HepG2 (cell line): ENCODE measurements around the gene ZNF394. TPM values are rescaled to one million over a fixed set of nuclear protein-coding genes. Genes with fewer than 3 reads are reported as not detected.

Experiments used
- AGO2 ChIP-seq: fragments of 200-400 bp; formaldehyde crosslinking; optimal IDR thresholded peaks from 2 replicates; pipeline ENCODE3; 2017; ENCODE audit warnings: mild to moderate bottlenecking, low read depth, low read length, moderate library complexity
- CEBPG ChIP-seq: IDR thresholded peaks from 2 replicates; pipeline ENCODE4 v1.6.1; 2016
- DR1 ChIP-seq: sonication (generic); formaldehyde crosslinking; IDR thresholded peaks from 2 replicates; pipeline ENCODE4 v1.8.0; 2021; ENCODE audit warnings: mild to moderate bottlenecking, missing genetic modification reagents, inconsistent platforms
- EHMT2 ChIP-seq: fragments of 200-600 bp; sonication (generic); IDR thresholded peaks from 2 replicates; pipeline ENCODE4 v1.7.0; 2017; ENCODE audit warnings: antibody characterized with exemption, low read depth, low read length, borderline replicate concordance
- FOXK2 ChIP-seq: fragments of 450-650 bp; IDR thresholded peaks from 2 replicates; pipeline ENCODE4 v1.6.1; 2016
- NFE2 ChIP-seq: sonication (generic); formaldehyde crosslinking; IDR thresholded peaks from 2 replicates; pipeline ENCODE4 v1.4.0; 2020; ENCODE audit warnings: missing genetic modification reagents
- PHF5A ChIP-seq: IDR thresholded peaks from one replicate; pipeline ENCODE4 v1.6.1; 2018; ENCODE audit warnings: low read depth, missing genetic modification reagents; ENCODE audit not compliant: unreplicated experiment
- PITX1 ChIP-seq: sonication (generic); formaldehyde crosslinking; IDR thresholded peaks from 2 replicates; pipeline ENCODE4 v1.5.1; 2020; ENCODE audit warnings: mild to moderate bottlenecking, missing genetic modification reagents
- RFXANK ChIP-seq: IDR thresholded peaks from 2 replicates; pipeline ENCODE4 v1.6.1; 2016
- SPEN ChIP-seq: sonication (generic); formaldehyde crosslinking; IDR thresholded peaks from 2 replicates; pipeline ENCODE4 v1.5.1; 2020; ENCODE audit warnings: low read depth, mild to moderate bottlenecking, missing genetic modification reagents
- TCF12 ChIP-seq, 2 experiments: fragments of 450-650 bp in 1 of 2; sonication (generic) in 1 of 2; formaldehyde crosslinking in 1 of 2; IDR thresholded peaks; 2 replicates each; pipeline versions ENCODE4 v1.6.1 to v1.8.0; 2017 to 2022; ENCODE audit warnings: antibody characterized with exemption in 1 of 2, mild to moderate bottlenecking in 1 of 2, missing genetic modification reagents in 1 of 2, moderate library complexity in 1 of 2
- THYN1 ChIP-seq: sonication (generic); formaldehyde crosslinking; IDR thresholded peaks from 2 replicates; pipeline ENCODE4 v1.8.1; 2023; ENCODE audit warnings: low read depth, mild to moderate bottlenecking, moderate library complexity, missing genetic modification reagents, borderline replicate concordance
- ZNF17 ChIP-seq: sonication (generic); formaldehyde crosslinking; IDR thresholded peaks from 2 replicates; pipeline ENCODE4 v1.5.0; 2020; ENCODE audit warnings: mild to moderate bottlenecking, missing genetic modification reagents
- ZNF33A ChIP-seq: sonication (generic); formaldehyde crosslinking; IDR thresholded peaks from 2 replicates; pipeline ENCODE4 v1.5.1; 2020; ENCODE audit warnings: missing genetic modification reagents, mild to moderate bottlenecking, moderate library complexity, borderline replicate concordance
- ZNF343 ChIP-seq: sonication (generic); formaldehyde crosslinking; IDR thresholded peaks from 2 replicates; pipeline ENCODE4 v1.4.0; 2020; ENCODE audit warnings: mild to moderate bottlenecking, missing genetic modification reagents
- polyA plus RNA-seq, 8 experiments: library from polyadenylated mRNA; depleted of rRNA in 3 of 8; stranded (reverse) in 7 of 8; unstranded in 1 of 8; fragments of >200 nt; fragmentation: Illumina TruSeq in 4 of 8; extraction: Trizol in 4 of 8; gene quantifications; 2 replicates each; pipeline versions ENCODE4 v1.2.1 to v1.2.3, GENCODE V29; 2011 to 2016; ENCODE audit warnings: low read depth in 4 of 8, missing spikeins in 1 of 8, mixed read lengths in 1 of 8; ENCODE audit not compliant: insufficient read depth in 1 of 8
- total RNA-seq, 5 experiments: library from RNA; depleted of rRNA; stranded (reverse); fragments of >200 nt; fragmentation: Illumina TruSeq; extraction: Trizol; gene quantifications; 2 replicates each; pipeline ENCODE4 v1.2.3, GENCODE V29; 2016; ENCODE audit warnings: low read depth in 1 of 5
- TF ChIP-seq, protein P1 (sequence below), 2 experiments: sonication (generic) in 1 of 2; formaldehyde crosslinking in 1 of 2; IDR thresholded peaks; 2 replicates each; pipeline versions ENCODE4 v1.5.1 to v1.6.1; 2011 to 2020; ENCODE audit warnings: borderline replicate concordance in 1 of 2, low read depth in 1 of 2, low read length in 1 of 2, mild to moderate bottlenecking in 1 of 2, missing genetic modification reagents in 1 of 2, moderate library complexity in 1 of 2
- TF ChIP-seq, protein P2 (sequence below): sonication (generic); formaldehyde crosslinking; IDR thresholded peaks from 2 replicates; pipeline ENCODE4 v1.5.1; 2020; ENCODE audit warnings: missing genetic modification reagents, mild to moderate bottlenecking, borderline replicate concordance
- TF ChIP-seq, protein P3 (sequence below): sonication (generic); formaldehyde crosslinking; IDR thresholded peaks from 2 replicates; pipeline ENCODE4 v1.5.0; 2020; ENCODE audit warnings: mild to moderate bottlenecking, missing genetic modification reagents
- TF ChIP-seq, protein P4 (sequence below): IDR thresholded peaks from 2 replicates; pipeline ENCODE4 v1.6.1; 2018; ENCODE audit warnings: missing genetic modification reagents

ZNF394 gene
- total and polyA plus RNA-seq, 2 of the 13 experiments (the other 11 are each of a cell fraction or from before 2014, with no cell fraction given), result 7.8 to 19.6 TPM

DNA sequence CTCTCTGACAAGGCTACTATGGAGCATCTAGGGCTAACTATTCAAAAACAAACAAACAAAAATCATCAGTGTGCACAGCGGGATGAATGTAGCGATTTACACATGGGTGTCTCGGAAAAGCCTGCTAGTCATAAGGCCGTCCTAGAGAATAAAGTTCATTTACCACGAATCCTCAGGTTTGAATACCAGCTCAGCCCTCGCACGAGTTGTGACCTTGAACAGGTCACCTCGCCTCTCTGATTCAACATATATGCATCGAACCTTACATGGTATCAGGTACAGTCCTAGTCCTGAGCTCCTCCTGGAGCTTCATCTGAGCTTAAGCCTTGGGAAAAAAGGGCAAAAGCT is 34.7 kb downstream of the ZNF394 start (continued):
- TF ChIP-seq, protein P1, sequence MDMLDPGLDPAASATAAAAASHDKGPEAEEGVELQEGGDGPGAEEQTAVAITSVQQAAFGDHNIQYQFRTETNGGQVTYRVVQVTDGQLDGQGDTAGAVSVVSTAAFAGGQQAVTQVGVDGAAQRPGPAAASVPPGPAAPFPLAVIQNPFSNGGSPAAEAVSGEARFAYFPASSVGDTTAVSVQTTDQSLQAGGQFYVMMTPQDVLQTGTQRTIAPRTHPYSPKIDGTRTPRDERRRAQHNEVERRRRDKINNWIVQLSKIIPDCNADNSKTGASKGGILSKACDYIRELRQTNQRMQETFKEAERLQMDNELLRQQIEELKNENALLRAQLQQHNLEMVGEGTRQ (IDR thresholded peaks at IDR 0.05; ENCODE audit: low read depth, low read length), result no peak
- TF ChIP-seq, protein P1 (CRISPR knock-in tag; IDR thresholded peaks at IDR 0.05; ENCODE audit: borderline replicate concordance), result no peak
- TF ChIP-seq EHMT2 (no peak), ZNF343 (no peak), ZNF33A (CRISPR knock-in tag) (no peak), ZNF17 (CRISPR knock-in tag) (no peak), DR1 (CRISPR knock-in tag) (no peak), THYN1 (CRISPR knock-in tag) (no peak), TCF12 (IDR thresholded peaks at IDR 0.05) (no peak), TCF12 (CRISPR knock-in tag; IDR thresholded peaks at IDR 0.05) (no peak), FOXK2 (no peak), AGO2 (no peak), NFE2 (CRISPR knock-in tag) (no peak), PHF5A (CRISPR knock-in tag) (no peak), CEBPG (CRISPR knock-in tag) (no peak), PITX1 (no peak), SPEN (no peak), RFXANK (CRISPR knock-in tag) (0 out of 2 replicates have a peak, but pooled peaks have one; percentile 6)
- TF ChIP-seq, protein P2, sequence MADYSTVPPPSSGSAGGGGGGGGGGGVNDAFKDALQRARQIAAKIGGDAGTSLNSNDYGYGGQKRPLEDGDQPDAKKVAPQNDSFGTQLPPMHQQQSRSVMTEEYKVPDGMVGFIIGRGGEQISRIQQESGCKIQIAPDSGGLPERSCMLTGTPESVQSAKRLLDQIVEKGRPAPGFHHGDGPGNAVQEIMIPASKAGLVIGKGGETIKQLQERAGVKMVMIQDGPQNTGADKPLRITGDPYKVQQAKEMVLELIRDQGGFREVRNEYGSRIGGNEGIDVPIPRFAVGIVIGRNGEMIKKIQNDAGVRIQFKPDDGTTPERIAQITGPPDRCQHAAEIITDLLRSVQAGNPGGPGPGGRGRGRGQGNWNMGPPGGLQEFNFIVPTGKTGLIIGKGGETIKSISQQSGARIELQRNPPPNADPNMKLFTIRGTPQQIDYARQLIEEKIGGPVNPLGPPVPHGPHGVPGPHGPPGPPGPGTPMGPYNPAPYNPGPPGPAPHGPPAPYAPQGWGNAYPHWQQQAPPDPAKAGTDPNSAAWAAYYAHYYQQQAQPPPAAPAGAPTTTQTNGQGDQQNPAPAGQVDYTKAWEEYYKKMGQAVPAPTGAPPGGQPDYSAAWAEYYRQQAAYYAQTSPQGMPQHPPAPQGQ (CRISPR knock-in tag), result no peak
- TF ChIP-seq, protein P3, sequence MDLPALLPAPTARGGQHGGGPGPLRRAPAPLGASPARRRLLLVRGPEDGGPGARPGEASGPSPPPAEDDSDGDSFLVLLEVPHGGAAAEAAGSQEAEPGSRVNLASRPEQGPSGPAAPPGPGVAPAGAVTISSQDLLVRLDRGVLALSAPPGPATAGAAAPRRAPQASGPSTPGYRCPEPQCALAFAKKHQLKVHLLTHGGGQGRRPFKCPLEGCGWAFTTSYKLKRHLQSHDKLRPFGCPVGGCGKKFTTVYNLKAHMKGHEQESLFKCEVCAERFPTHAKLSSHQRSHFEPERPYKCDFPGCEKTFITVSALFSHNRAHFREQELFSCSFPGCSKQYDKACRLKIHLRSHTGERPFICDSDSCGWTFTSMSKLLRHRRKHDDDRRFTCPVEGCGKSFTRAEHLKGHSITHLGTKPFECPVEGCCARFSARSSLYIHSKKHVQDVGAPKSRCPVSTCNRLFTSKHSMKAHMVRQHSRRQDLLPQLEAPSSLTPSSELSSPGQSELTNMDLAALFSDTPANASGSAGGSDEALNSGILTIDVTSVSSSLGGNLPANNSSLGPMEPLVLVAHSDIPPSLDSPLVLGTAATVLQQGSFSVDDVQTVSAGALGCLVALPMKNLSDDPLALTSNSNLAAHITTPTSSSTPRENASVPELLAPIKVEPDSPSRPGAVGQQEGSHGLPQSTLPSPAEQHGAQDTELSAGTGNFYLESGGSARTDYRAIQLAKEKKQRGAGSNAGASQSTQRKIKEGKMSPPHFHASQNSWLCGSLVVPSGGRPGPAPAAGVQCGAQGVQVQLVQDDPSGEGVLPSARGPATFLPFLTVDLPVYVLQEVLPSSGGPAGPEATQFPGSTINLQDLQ (CRISPR knock-in tag), result 0 out of 2 replicates have a peak, but pooled peaks have one; percentile 28
- TF ChIP-seq, protein P4, sequence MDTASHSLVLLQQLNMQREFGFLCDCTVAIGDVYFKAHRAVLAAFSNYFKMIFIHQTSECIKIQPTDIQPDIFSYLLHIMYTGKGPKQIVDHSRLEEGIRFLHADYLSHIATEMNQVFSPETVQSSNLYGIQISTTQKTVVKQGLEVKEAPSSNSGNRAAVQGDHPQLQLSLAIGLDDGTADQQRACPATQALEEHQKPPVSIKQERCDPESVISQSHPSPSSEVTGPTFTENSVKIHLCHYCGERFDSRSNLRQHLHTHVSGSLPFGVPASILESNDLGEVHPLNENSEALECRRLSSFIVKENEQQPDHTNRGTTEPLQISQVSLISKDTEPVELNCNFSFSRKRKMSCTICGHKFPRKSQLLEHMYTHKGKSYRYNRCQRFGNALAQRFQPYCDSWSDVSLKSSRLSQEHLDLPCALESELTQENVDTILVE (CRISPR knock-in tag), result no peak
